T-helper 2 cell treated with Interferon-gamma antibody and Interleukin-4, amounts not matched to agents 5 μg/mL and 100 μg/mL, for 36 hours (primary cell): ENCODE data around the gene LINS1.

ENCODE experiments used
- DNase-seq: peaks from one replicate; pipeline ENCODE4 v3.0.0; 2021; ENCODE audit warnings: low spot score
- H3K27ac Mint-ChIP-seq: one replicate; pipeline ENCODE4 v1.8.0; 2021; ENCODE audit warnings: mild to moderate bottlenecking, mixed read lengths
- H3K27me3 Mint-ChIP-seq: one replicate; pipeline ENCODE4 v1.8.0; 2021; ENCODE audit warnings: low read depth, mixed read lengths
- H3K36me3 Mint-ChIP-seq: one replicate; pipeline ENCODE4 v1.8.0; 2021; ENCODE audit warnings: low read depth, mixed read lengths
- H3K4me1 Mint-ChIP-seq: one replicate; pipeline ENCODE4 v1.8.0; 2021; ENCODE audit warnings: low read depth, mixed read lengths
- H3K4me3 Mint-ChIP-seq: one replicate; pipeline ENCODE4 v1.8.0; 2022; ENCODE audit warnings: mild to moderate bottlenecking, moderate library complexity, mixed read lengths
- H3K9me3 Mint-ChIP-seq: one replicate; pipeline ENCODE4 v1.8.0; 2021; ENCODE audit warnings: mixed read lengths

The LINS1 gene

GRCh38 chr15:100602064-100602822 lies at the start of gene LINS1, which contains the start of gene ASB7:
TSS of gene LINS1 (minus strand) at chr15:100602184. CDS start at chr15:100580842, 21,342 bp downstream.
TSS of gene ASB7 (plus strand) at chr15:100602589. CDS start at chr15:100612217, 9,628 bp downstream.
- Mint-ChIP-seq H3K9me3 (no peaks in the 10 kb centered on the region), H3K36me3 (peaks cover 40% of the 10 kb centered on the region), H3K4me1 (peaks cover 42% of the 10 kb centered on the region), H3K4me3 (no peak within 1 kb of the TSS), H3K27ac (peak within 1 kb of the TSS; percentile 97), H3K27me3 (no peaks in the 10 kb centered on the region)
- peak; percentile 100 for DNase-seq

GRCh38 chr15:100651253-100651652 lies 49.3 kb upstream of the LINS1 start:
- no peaks in the 10 kb centered on the region for H3K27me3 Mint-ChIP-seq
- no peaks in the 10 kb centered on the region for H3K9me3 Mint-ChIP-seq
- no peak overlapping the region for H3K4me3 Mint-ChIP-seq
- H3K4me1 Mint-ChIP-seq: no peaks in the 10 kb centered on the region
- peaks cover 6% of the 10 kb centered on the region for H3K36me3 Mint-ChIP-seq
- DNase-seq: no peak
- H3K27ac Mint-ChIP-seq: no peak overlapping the region

- Mint-ChIP-seq H3K4me1 (no peaks in the 10 kb centered on the region), H3K27ac (no peak overlapping the region), H3K9me3 (no peaks in the 10 kb centered on the region), H3K4me3 (no peak overlapping the region), H3K36me3 (peaks cover 6% of the 10 kb centered on the region), H3K27me3 (no peaks in the 10 kb centered on the region)
- no peak for DNase-seq
These were observed 48.7 kb upstream of the LINS1 start for GRCh38 chr15:100650685-100651084.

- no peaks in the 10 kb centered on the region for H3K27me3 Mint-ChIP-seq
These were observed 47.0 kb upstream of the LINS1 start for GRCh38 chr15:100648951-100649350.

GRCh38 chr15:100645671-100646070 lies 43.7 kb upstream of the LINS1 start:
- no peaks in the 10 kb centered on the region for H3K4me1 Mint-ChIP-seq
- H3K9me3 Mint-ChIP-seq: no peaks in the 10 kb centered on the region
- no peak overlapping the region for H3K27ac Mint-ChIP-seq

More at GRCh38 chr15:100648951-100649350, 47.0 kb upstream of the LINS1 start:
- H3K9me3 Mint-ChIP-seq: no peaks in the 10 kb centered on the region
- H3K4me1 Mint-ChIP-seq: no peaks in the 10 kb centered on the region
- H3K27ac Mint-ChIP-seq: no peak overlapping the region
- H3K4me3 Mint-ChIP-seq: no peak overlapping the region
- H3K36me3 Mint-ChIP-seq: peaks cover 6% of the 10 kb centered on the region
- no peak for DNase-seq

GRCh38 chr15:100642950-100643338 lies 41.0 kb upstream of the LINS1 start:
- H3K36me3 Mint-ChIP-seq: peaks cover 1% of the 10 kb centered on the region
- DNase-seq: no peak
- no peaks in the 10 kb centered on the region for H3K9me3 Mint-ChIP-seq
- no peak overlapping the region for H3K27ac Mint-ChIP-seq
- no peak overlapping the region for H3K4me3 Mint-ChIP-seq
- no peaks in the 10 kb centered on the region for H3K27me3 Mint-ChIP-seq
- H3K4me1 Mint-ChIP-seq: no peaks in the 10 kb centered on the region

More at GRCh38 chr15:100645671-100646070, 43.7 kb upstream of the LINS1 start:
- H3K27me3 Mint-ChIP-seq: no peaks in the 10 kb centered on the region
- DNase-seq: no peak
- H3K36me3 Mint-ChIP-seq: peaks cover 4% of the 10 kb centered on the region
- no peak overlapping the region for H3K4me3 Mint-ChIP-seq

- DNase-seq: no peak
- no peaks in the 10 kb centered on the region for H3K9me3 Mint-ChIP-seq
- H3K4me3 Mint-ChIP-seq: no peak overlapping the region
- peaks cover 1% of the 10 kb centered on the region for H3K36me3 Mint-ChIP-seq
- H3K27ac Mint-ChIP-seq: no peak overlapping the region
- H3K4me1 Mint-ChIP-seq: no peaks in the 10 kb centered on the region
- no peaks in the 10 kb centered on the region for H3K27me3 Mint-ChIP-seq
These were observed 40.4 kb upstream of the LINS1 start for GRCh38 chr15:100642213-100642949.

GRCh38 chr15:100638177-100638730 lies 36.3 kb upstream of the LINS1 start:
- no peaks in the 10 kb centered on the region for H3K9me3 Mint-ChIP-seq
- no peak overlapping the region for H3K4me3 Mint-ChIP-seq
- no peak overlapping the region for H3K27ac Mint-ChIP-seq
- no peaks in the 10 kb centered on the region for H3K27me3 Mint-ChIP-seq
- H3K36me3 Mint-ChIP-seq: peaks cover 2% of the 10 kb centered on the region
- DNase-seq: no peak
- H3K4me1 Mint-ChIP-seq: peaks cover 4% of the 10 kb centered on the region

- Mint-ChIP-seq H3K27ac (no peak overlapping the region), H3K4me1 (peaks cover 4% of the 10 kb centered on the region), H3K4me3 (no peak overlapping the region)
These were observed 33.6 kb upstream of the LINS1 start for GRCh38 chr15:100635406-100636071.

GRCh38 chr15:100633763-100634075 lies 31.7 kb upstream of the LINS1 start:
- Mint-ChIP-seq H3K27me3 (no peaks in the 10 kb centered on the region), H3K4me3 (no peak overlapping the region), H3K9me3 (no peaks in the 10 kb centered on the region), H3K27ac (no peak overlapping the region), H3K36me3 (peaks cover 17% of the 10 kb centered on the region), H3K4me1 (peaks cover 4% of the 10 kb centered on the region)
- no peak for DNase-seq

More at GRCh38 chr15:100635406-100636071, 33.6 kb upstream of the LINS1 start:
- DNase-seq: no peak
- H3K9me3 Mint-ChIP-seq: no peaks in the 10 kb centered on the region
- H3K36me3 Mint-ChIP-seq: peaks cover 7% of the 10 kb centered on the region
- no peaks in the 10 kb centered on the region for H3K27me3 Mint-ChIP-seq

- no peak overlapping the region for H3K4me3 Mint-ChIP-seq
- DNase-seq: no peak
- no peaks in the 10 kb centered on the region for H3K9me3 Mint-ChIP-seq
- H3K4me1 Mint-ChIP-seq: peaks cover 6% of the 10 kb centered on the region
- H3K36me3 Mint-ChIP-seq: peaks cover 21% of the 10 kb centered on the region
- H3K27ac Mint-ChIP-seq: no peak overlapping the region
- H3K27me3 Mint-ChIP-seq: no peaks in the 10 kb centered on the region
These were observed 29.8 kb upstream of the LINS1 start for GRCh38 chr15:100631831-100632230.

GRCh38 chr15:100628746-100629145 lies 26.8 kb upstream of the LINS1 start:
- H3K27ac Mint-ChIP-seq: no peak overlapping the region
- peaks cover 19% of the 10 kb centered on the region for H3K36me3 Mint-ChIP-seq

GRCh38 chr15:100627789-100628395 lies 25.9 kb upstream of the LINS1 start:
- no peak overlapping the region for H3K4me3 Mint-ChIP-seq
- DNase-seq: peak; percentile 47
- H3K9me3 Mint-ChIP-seq: no peaks in the 10 kb centered on the region
- peaks cover 18% of the 10 kb centered on the region for H3K36me3 Mint-ChIP-seq
- peaks cover 2% of the 10 kb centered on the region for H3K4me1 Mint-ChIP-seq
- H3K27me3 Mint-ChIP-seq: no peaks in the 10 kb centered on the region
- H3K27ac Mint-ChIP-seq: no peak overlapping the region

More at GRCh38 chr15:100628746-100629145, 26.8 kb upstream of the LINS1 start:
- H3K4me1 Mint-ChIP-seq: peaks cover 3% of the 10 kb centered on the region
- DNase-seq: no peak
- no peak overlapping the region for H3K4me3 Mint-ChIP-seq
- no peaks in the 10 kb centered on the region for H3K27me3 Mint-ChIP-seq
- H3K9me3 Mint-ChIP-seq: no peaks in the 10 kb centered on the region
